NT2/D1 (cell line): ENCODE measurements around the gene GGNBP2.

Source experiments
- SUZ12 ChIP-seq: IDR thresholded peaks from 2 replicates; pipeline ENCODE4 v1.6.1; 2011; ENCODE audit not compliant: insufficient read length, insufficient read depth; ENCODE audit errors: extremely low read depth
- YY1 ChIP-seq: IDR thresholded peaks from 2 replicates; pipeline ENCODE4 v1.6.1; 2011; ENCODE audit not compliant: insufficient read length, insufficient read depth
- ZNF274 ChIP-seq: IDR thresholded peaks from 2 replicates; pipeline ENCODE4 v1.6.1; 2011; ENCODE audit warnings: mild to moderate bottlenecking, low read depth, low read length

DNA sequence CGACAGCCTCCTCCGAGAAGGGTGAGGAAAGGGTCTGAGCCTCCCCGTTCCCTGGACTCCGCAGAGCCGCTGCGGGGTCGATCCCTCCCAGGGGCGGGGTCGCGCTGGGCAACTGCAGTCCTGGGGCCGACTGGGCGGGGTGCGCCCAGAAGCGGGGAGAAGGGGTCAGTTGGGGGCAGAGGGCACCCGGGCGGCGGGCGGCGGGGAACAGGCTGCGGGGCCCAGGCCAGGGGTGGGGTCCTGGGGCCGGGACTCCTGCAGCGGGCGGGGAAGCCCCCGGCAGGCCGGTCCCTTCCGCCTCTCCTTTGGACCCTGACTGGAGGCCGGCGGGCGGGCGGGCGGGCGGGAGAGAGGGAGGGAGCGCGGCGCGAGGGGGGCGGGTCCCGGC lies 352 bp downstream of the GGNBP2 start:
- TF ChIP-seq SUZ12 (no peak), ZNF274 (no peak), YY1 (no peak)
